Smooth muscle cell (in vitro differentiated cells): ENCODE measurements around the gene SRBD1. TPM values are rescaled to one million over a fixed set of nuclear protein-coding genes. Genes with fewer than 3 reads are reported as not detected.

ENCODE experiments used
- DNase-seq: peaks from one replicate; lab custom pipeline; 2025; ENCODE audit not compliant: unreplicated experiment; lab: John Stamatoyannopoulos, UW
- H2AFZ ChIP-seq: fragments of 200-600 bp; sonication (generic); 2 replicates; pipeline ENCODE4 v1.6.0; 2016; ENCODE audit warnings: antibody characterized with exemption, low read depth, mild to moderate bottlenecking
- H3F3A ChIP-seq: fragments of 200-600 bp; sonication (generic); 2 replicates; pipeline ENCODE4 v1.6.0; 2017; ENCODE audit warnings: antibody characterized with exemption, low read depth
- H3K27ac ChIP-seq: fragments of 200-600 bp; sonication (generic); 2 replicates; pipeline ENCODE4 v1.5.1; 2016; ENCODE audit warnings: low read depth, mild to moderate bottlenecking
- H3K27me3 ChIP-seq: fragments of 200-600 bp; sonication (generic); 2 replicates; pipeline ENCODE4 v1.6.1; 2016; ENCODE audit warnings: low read depth, mild to moderate bottlenecking
- H3K36me3 ChIP-seq: fragments of 200-600 bp; sonication (generic); 2 replicates; pipeline ENCODE4 v1.5.1; 2016; ENCODE audit warnings: low read depth
- H3K4me1 ChIP-seq: fragments of 200-600 bp; sonication (generic); 2 replicates; pipeline ENCODE4 v1.5.1; 2016; ENCODE audit warnings: low read depth
- H3K4me2 ChIP-seq: fragments of 200-600 bp; sonication (generic); 2 replicates; pipeline ENCODE4 v1.6.0; 2016; ENCODE audit warnings: mild to moderate bottlenecking
- H3K4me3 ChIP-seq: fragments of 200-600 bp; sonication (generic); 2 replicates; pipeline ENCODE4 v1.5.1; 2016; ENCODE audit warnings: mild to moderate bottlenecking
- H3K79me2 ChIP-seq: fragments of 200-600 bp; sonication (generic); 2 replicates; pipeline ENCODE4 v1.6.0; 2016; ENCODE audit warnings: low read depth, mild to moderate bottlenecking
- H3K9ac ChIP-seq: fragments of 200-600 bp; sonication (generic); 2 replicates; pipeline ENCODE4 v1.6.0; 2016; ENCODE audit warnings: low read depth
- H3K9me3 ChIP-seq: fragments of 200-600 bp; sonication (generic); replicated peaks from 2 replicates; pipeline ENCODE4 v1.5.1; 2016; ENCODE audit warnings: low read depth
- H4K20me1 ChIP-seq: fragments of 200-600 bp; sonication (generic); 2 replicates; pipeline ENCODE4 v1.6.0; 2016; ENCODE audit warnings: low read depth
- CTCF ChIP-seq: fragments of 200-600 bp; sonication (generic); IDR thresholded peaks from 2 replicates; pipeline ENCODE4 v1.5.1; 2017; ENCODE audit warnings: borderline replicate concordance, mild to moderate bottlenecking, antibody characterized with exemption; ENCODE audit not compliant: insufficient read depth, poor library complexity, severe bottlenecking
- WGBS: methylation state at CpG from one replicate; pipeline ENCODE4 v1.1.7; 2016; ENCODE audit warnings: low lambda C conversion rate; 5-methylcytosine and 5-hydroxymethylcytosine counted together
- polyA plus RNA-seq: library from polyadenylated mRNA; unstranded; fragments of >200 nt; fragmentation: Nextera tagmentation; extraction: Ambion mirVana; gene quantifications from 2 replicates; pipeline ENCODE4 v1.2.1, GENCODE V29; 2016
- total RNA-seq: library from RNA; depleted of rRNA; stranded (reverse); fragments of >200 nt; gene quantifications from 2 replicates; pipeline ENCODE4 v1.2.3, GENCODE V29; 2014

Gene SRBD1
- total and polyA plus RNA-seq, 2 experiments from 2014 or later, result 11.1 to 22.5 TPM

- H3K79me2 ChIP-seq, result peaks cover 18% of the 10 kb centered on the region
- peaks cover 9% of the 10 kb centered on the region for H4K20me1 ChIP-seq
- no peak overlapping the region for H3K4me2 ChIP-seq
- WGBS, result 90% methylated on average over 3 of the region's 3 CpGs
- H3K4me3 ChIP-seq, result no peak overlapping the region
- H3K36me3 ChIP-seq, result no peaks in the 10 kb centered on the region
- H3K4me1 ChIP-seq, result peaks cover 11% of the 10 kb centered on the region
- peaks cover under 1% of the 10 kb centered on the region for H3K27me3 ChIP-seq
- no peak for TF ChIP-seq CTCF
- DNase-seq, result no peak
- H3F3A ChIP-seq, result peaks cover 6% of the 10 kb centered on the region
- H2AFZ ChIP-seq, result no peak overlapping the region
- H3K9me3 ChIP-seq, result no peaks in the 10 kb centered on the region
- H3K9ac ChIP-seq, result no peak overlapping the region
- H3K27ac ChIP-seq, result no peak overlapping the region
Measured at GRCh38 chr2:45647986-45648520, 37.0 kb upstream of the SRBD1 start.

- TF ChIP-seq CTCF, result no peak
- Histone ChIP-seq H3K79me2 (peaks cover 11% of the 10 kb centered on the region), H3K36me3 (no peaks in the 10 kb centered on the region), H3K9me3 (no peaks in the 10 kb centered on the region), H3K27me3 (peaks cover 6% of the 10 kb centered on the region), H3K27ac (no peak overlapping the region), H3F3A (peaks cover 6% of the 10 kb centered on the region), H3K4me1 (peaks cover 8% of the 10 kb centered on the region), H4K20me1 (peaks cover 2% of the 10 kb centered on the region), H3K9ac (no peak overlapping the region), H2AFZ (no peak overlapping the region), H3K4me3 (no peak overlapping the region), H3K4me2 (no peak overlapping the region)
- no peak for DNase-seq
- 83% methylated on average over 9 of the region's 9 CpGs for WGBS
Measured at GRCh38 chr2:45647356-45647755, 36.3 kb upstream of the SRBD1 start.

GRCh38 chr2:45646289-45646688 is 35.2 kb upstream of the SRBD1 start:
- no peaks in the 10 kb centered on the region for H3K9me3 ChIP-seq
- peaks cover under 1% of the 10 kb centered on the region for H3K79me2 ChIP-seq
- no peaks in the 10 kb centered on the region for H4K20me1 ChIP-seq
- H3F3A ChIP-seq, result peaks cover 6% of the 10 kb centered on the region
- WGBS, result 91% methylated on average over 2 of the region's 2 CpGs
- H3K4me2 ChIP-seq, result no peak overlapping the region
- no peak overlapping the region for H3K9ac ChIP-seq
- peaks cover 8% of the 10 kb centered on the region for H3K4me1 ChIP-seq
- no peak overlapping the region for H3K4me3 ChIP-seq
- no peaks in the 10 kb centered on the region for H3K36me3 ChIP-seq
- no peak overlapping the region for H3K27ac ChIP-seq
- peaks cover 15% of the 10 kb centered on the region for H3K27me3 ChIP-seq
- no peak overlapping the region for H2AFZ ChIP-seq
- TF ChIP-seq CTCF, result no peak
- no peak for DNase-seq
